Mesenchymal stem cell (in vitro differentiated cells and primary cell): ENCODE measurements around the gene PAK4.

Experiments used
- DNase-seq: peaks from one replicate; pipeline ENCODE4 v3.0.0-alpha.2; 2013
- H2AFZ ChIP-seq: one replicate; pipeline ENCODE4 v1.6.1; 2013; ENCODE audit warnings: low read depth, mild to moderate bottlenecking, control low read depth, inconsistent platforms, low read length, moderate library complexity
- H2AK5ac ChIP-seq: 2 replicates; pipeline ENCODE4 v1.6.1; 2013; ENCODE audit warnings: low read length, moderate library complexity, mild to moderate bottlenecking, inconsistent platforms; ENCODE audit not compliant: severe bottlenecking
- H2BK120ac ChIP-seq: one replicate; pipeline ENCODE4 v1.6.1; 2013; ENCODE audit warnings: low read depth, mild to moderate bottlenecking, inconsistent platforms, low read length, moderate library complexity
- H2BK12ac ChIP-seq, 2 experiments: one replicate each; pipeline ENCODE4 v1.6.1; 2013; ENCODE audit warnings: inconsistent platforms in 2 of 2, low read length in 2 of 2, mild to moderate bottlenecking in 2 of 2, moderate library complexity in 2 of 2, control low read depth in 1 of 2
- H2BK15ac ChIP-seq: one replicate; pipeline ENCODE4 v1.6.1; 2013; ENCODE audit warnings: mild to moderate bottlenecking, low read depth, inconsistent platforms; ENCODE audit not compliant: poor library complexity, severe bottlenecking
- H2BK5ac ChIP-seq: 2 replicates; pipeline ENCODE4 v1.6.1; 2013; ENCODE audit warnings: low read depth, mild to moderate bottlenecking, low read length, control low read depth, inconsistent platforms; ENCODE audit not compliant: poor library complexity, severe bottlenecking
- H3K14ac ChIP-seq, 2 experiments: one replicate each; pipeline ENCODE4 v1.6.1; 2013; ENCODE audit warnings: inconsistent platforms in 2 of 2, low read length in 2 of 2, control low read depth in 1 of 2, mild to moderate bottlenecking in 1 of 2, moderate library complexity in 1 of 2
- H3K18ac ChIP-seq, 2 experiments: one replicate each; pipeline ENCODE4 v1.6.1; 2013; ENCODE audit warnings: inconsistent platforms in 2 of 2, low read length in 2 of 2, control low read depth in 1 of 2, low read depth in 1 of 2, mild to moderate bottlenecking in 1 of 2
- H3K23ac ChIP-seq, 2 experiments: one replicate each; pipeline ENCODE4 v1.6.1; 2013; ENCODE audit warnings: inconsistent platforms in 2 of 2, low read length in 2 of 2, mild to moderate bottlenecking in 2 of 2, moderate library complexity in 2 of 2, control low read depth in 1 of 2
- H3K27ac ChIP-seq: 2 replicates; pipeline ENCODE4 v1.5.1; 2013; ENCODE audit warnings: mild to moderate bottlenecking, moderate library complexity, low read length, control low read depth, inconsistent platforms; ENCODE audit not compliant: poor library complexity, severe bottlenecking
- H3K27me3 ChIP-seq, 2 experiments: 2 replicates each; pipeline versions ENCODE4 v1.6.1 to v1.7.0; 2013; ENCODE audit warnings: low read length in 2 of 2, mild to moderate bottlenecking in 2 of 2, moderate library complexity in 2 of 2, control low read depth in 1 of 2, inconsistent platforms in 1 of 2; ENCODE audit not compliant: control insufficient read depth in 1 of 2, insufficient read depth in 1 of 2
- H3K36me3 ChIP-seq, 2 experiments: 2 replicates each; pipeline versions ENCODE4 v1.6.1 to v1.7.0; 2013; ENCODE audit warnings: low read length in 2 of 2, control low read depth in 1 of 2, inconsistent platforms in 1 of 2, low read depth in 1 of 2, mild to moderate bottlenecking in 1 of 2; ENCODE audit not compliant: insufficient read depth in 2 of 2, control insufficient read depth in 1 of 2
- H3K4ac ChIP-seq, 2 experiments: one replicate each; pipeline ENCODE4 v1.6.1; 2013; ENCODE audit warnings: inconsistent platforms in 2 of 2, low read length in 2 of 2, mild to moderate bottlenecking in 2 of 2, moderate library complexity in 2 of 2, control low read depth in 1 of 2, low read depth in 1 of 2
- H3K4me1 ChIP-seq: 2 replicates; pipeline ENCODE4 v1.6.1; 2013; ENCODE audit warnings: low read depth, low read length, control low read depth; ENCODE audit not compliant: control insufficient read depth, insufficient read depth
- H3K4me2 ChIP-seq: 2 replicates; pipeline ENCODE4 v1.6.1; 2013; ENCODE audit warnings: low read length, mild to moderate bottlenecking, inconsistent platforms; ENCODE audit not compliant: poor library complexity, severe bottlenecking
- H3K4me3 ChIP-seq, 2 experiments: 2 replicates each; pipeline versions ENCODE4 v1.5.1 to v1.7.0; 2013; ENCODE audit warnings: low read length in 2 of 2, mild to moderate bottlenecking in 2 of 2, control low read depth in 1 of 2, low read depth in 1 of 2; ENCODE audit not compliant: insufficient read depth in 1 of 2
- H3K79me1 ChIP-seq: replicated peaks from 2 replicates; pipeline ENCODE4 v1.6.1; 2013; ENCODE audit warnings: mild to moderate bottlenecking, control low read depth, low read length, inconsistent platforms; ENCODE audit not compliant: poor library complexity, severe bottlenecking
- H3K9ac ChIP-seq: 2 replicates; pipeline ENCODE4 v1.7.0; 2013; ENCODE audit warnings: mild to moderate bottlenecking, low read length, moderate library complexity
- H3K9me3 ChIP-seq: 2 replicates; pipeline ENCODE4 v1.7.0; 2013; ENCODE audit warnings: mild to moderate bottlenecking, low read length; ENCODE audit not compliant: control insufficient read depth
- H4K8ac ChIP-seq: one replicate; pipeline ENCODE4 v1.6.1; 2013; ENCODE audit warnings: inconsistent platforms, mild to moderate bottlenecking, low read length, moderate library complexity
- H4K91ac ChIP-seq: one replicate; pipeline ENCODE4 v1.6.1; 2013; ENCODE audit warnings: mild to moderate bottlenecking, low read length, inconsistent platforms
- WGBS: methylation state at CpG from one replicate; pipeline ENCODE4 v1.1.7; 2013; ENCODE audit warnings: mixed read lengths; 5-methylcytosine and 5-hydroxymethylcytosine counted together

The PAK4 gene

GRCh38 chr19:39174558-39175544, 49.3 kb downstream of the PAK4 start:
- H2BK5ac ChIP-seq, result no peak overlapping the region
- no peak for DNase-seq
- 94% methylated on average over 40 of the region's 43 CpGs for WGBS
- no peaks in the 10 kb centered on the region for H3K27me3 ChIP-seq
- no peak overlapping the region for H2BK120ac ChIP-seq
- H3K23ac ChIP-seq, result no peak overlapping the region
- H3K9me3 ChIP-seq, result no peaks in the 10 kb centered on the region
- peaks cover 34% of the 10 kb centered on the region for H3K79me1 ChIP-seq
- H3K4me2 ChIP-seq, result no peak overlapping the region
- H2BK12ac ChIP-seq, result no peak overlapping the region
- no peak overlapping the region for H2BK15ac ChIP-seq
- H3K27ac ChIP-seq, result no peak overlapping the region
- H3K18ac ChIP-seq, result no peak overlapping the region
- H2AK5ac ChIP-seq, result no peak overlapping the region
- H3K4me1 ChIP-seq, result peaks cover 19% of the 10 kb centered on the region
- H3K36me3 ChIP-seq, result peaks cover 44 to 98% of the 10 kb centered on the region in 2 experiments
- no peak overlapping the region for H4K91ac ChIP-seq
- H3K4ac ChIP-seq, result no peak overlapping the region
- H2AFZ ChIP-seq, result no peak overlapping the region
- H3K9ac ChIP-seq, result no peak overlapping the region
- no peak overlapping the region for H3K14ac ChIP-seq
- no peak overlapping the region for H3K4me3 ChIP-seq
- no peak overlapping the region for H4K8ac ChIP-seq

- peaks cover 31% of the 10 kb centered on the region for H3K79me1 ChIP-seq
- H2BK15ac ChIP-seq, result no peak overlapping the region
- H3K27ac ChIP-seq, result no peak overlapping the region
- H3K4me3 ChIP-seq, result no peak overlapping the region
- H3K36me3 ChIP-seq, result peaks cover 48 to 95% of the 10 kb centered on the region in 2 experiments
- H2BK120ac ChIP-seq, result no peak overlapping the region
- no peak overlapping the region for H3K18ac ChIP-seq
- H3K9me3 ChIP-seq, result no peaks in the 10 kb centered on the region
- H3K23ac ChIP-seq, result no peak overlapping the region
- WGBS, result 90% methylated on average over 7 of the region's 7 CpGs
- no peak overlapping the region for H2BK12ac ChIP-seq
- H3K14ac ChIP-seq, result no peak overlapping the region
- no peak overlapping the region for H2BK5ac ChIP-seq
- H2AK5ac ChIP-seq, result no peak overlapping the region
- no peaks in the 10 kb centered on the region for H3K27me3 ChIP-seq
- H4K91ac ChIP-seq, result no peak overlapping the region
- no peak overlapping the region for H3K4ac ChIP-seq
- H3K4me2 ChIP-seq, result no peak overlapping the region
- no peak overlapping the region for H4K8ac ChIP-seq
- no peak overlapping the region for H3K9ac ChIP-seq
- no peak overlapping the region for H2AFZ ChIP-seq
- peaks cover 19% of the 10 kb centered on the region for H3K4me1 ChIP-seq
- no peak for DNase-seq
These were observed 50.0 kb downstream of the PAK4 start for GRCh38 chr19:39175564-39175963.

GRCh38 chr19:39177110-39177699, 51.6 kb downstream of the PAK4 start:
- Histone ChIP-seq H3K23ac (no peak overlapping the region), H3K4me3 (no peak overlapping the region), H4K8ac (no peak overlapping the region), H2BK12ac (no peak overlapping the region), H3K18ac (no peak overlapping the region), H2AFZ (no peak overlapping the region), H3K36me3 (peaks cover 48 to 95% of the 10 kb centered on the region in 2 experiments), H3K27ac (no peak overlapping the region), H3K14ac (no peak overlapping the region), H3K27me3 (no peaks in the 10 kb centered on the region), H3K4me1 (peaks cover 6% of the 10 kb centered on the region), H4K91ac (no peak overlapping the region), H3K9me3 (no peaks in the 10 kb centered on the region), H2BK120ac (no peak overlapping the region), H3K79me1 (peaks cover 27% of the 10 kb centered on the region), H3K9ac (no peak overlapping the region), H2BK5ac (no peak overlapping the region), H2BK15ac (no peak overlapping the region), H3K4ac (no peak overlapping the region), H3K4me2 (no peak overlapping the region), H2AK5ac (no peak overlapping the region)
- DNase-seq, result no peak
- WGBS, result 97% methylated on average over 8 of the region's 10 CpGs

DNA sequence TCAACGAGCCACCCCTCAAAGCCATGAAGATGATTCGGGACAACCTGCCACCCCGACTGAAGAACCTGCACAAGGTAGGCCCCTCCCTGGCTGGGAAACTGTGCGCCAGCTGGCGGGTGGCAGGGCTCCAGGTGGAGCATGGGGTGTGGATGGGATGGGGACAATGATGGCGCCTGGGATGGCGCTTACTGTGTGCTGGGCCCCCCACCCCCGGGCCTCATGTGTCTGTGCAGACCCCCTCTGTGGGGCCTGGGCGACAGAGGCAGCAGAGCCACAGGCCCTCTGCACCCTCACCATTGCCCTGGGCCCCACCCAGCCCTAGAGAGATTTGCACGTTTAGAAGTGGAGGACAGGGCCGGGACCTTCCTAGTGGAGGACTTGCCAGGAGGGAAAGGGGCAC, 52.1 kb downstream of the PAK4 start:
- Histone ChIP-seq H3K9me3 (no peaks in the 10 kb centered on the region), H2BK15ac (no peak overlapping the region), H4K8ac (no peak overlapping the region), H2AK5ac (no peak overlapping the region), H2BK12ac (no peak overlapping the region), H3K36me3 (peaks cover 48 to 90% of the 10 kb centered on the region in 2 experiments), H3K4me2 (no peak overlapping the region), H4K91ac (no peak overlapping the region), H2AFZ (no peak overlapping the region), H3K9ac (no peak overlapping the region), H3K4ac (no peak overlapping the region), H3K27me3 (no peaks in the 10 kb centered on the region), H3K4me1 (peaks cover 3% of the 10 kb centered on the region), H3K27ac (no peak overlapping the region), H2BK5ac (no peak overlapping the region), H3K14ac (no peak overlapping the region), H3K18ac (no peak overlapping the region), H2BK120ac (no peak overlapping the region), H3K79me1 (peaks cover 22% of the 10 kb centered on the region), H3K23ac (no peak overlapping the region), H3K4me3 (no peak overlapping the region)
- DNase-seq, result no peak
- 95% methylated on average over 10 of the region's 11 CpGs for WGBS
